Measurements from ENCODE around the gene ARHGAP30.
A peak's percentile ranks its signal among the peaks of the same experiment; 100 is the strongest.
"Not testable (repeated sequence)": the region's sequence is repeated elsewhere in the genome, so short reads cannot be mapped to it uniquely, and the experiment has no call there.

The ARHGAP30 gene

GRCh38 chr1:161069731-161070270, at the start of gene ARHGAP30:
Gene ARHGAP30, minus strand, starts transcription at chr1:161069891. Its CDS starts 267 bp downstream, at chr1:161069624.
- peak; percentile 79 for DNase-seq (ENCODE audit: low read depth)

- peak; percentile 77 for DNase-seq (ENCODE audit: low read depth)
Measured at GRCh38 chr1:161117759-161118581, 48.3 kb upstream of the ARHGAP30 start, which contains the start of the genes NIT1 and PFDN2. Gene NIT1, plus strand, starts transcription at chr1:161118105. Its CDS starts 72 bp downstream, at chr1:161118177. Gene PFDN2, minus strand, starts transcription at chr1:161118037. Its CDS starts 11 bp downstream, at chr1:161118026.

- not testable (repeated sequence) for DNase-seq (ENCODE audit: low read depth)
Measured at GRCh38 chr1:161115961-161116360, 46.3 kb upstream of the ARHGAP30 start.

GRCh38 chr1:161115132-161115711, 45.5 kb upstream of the ARHGAP30 start:
- DNase-seq (ENCODE audit: low read depth), result no peak

- no peak for DNase-seq (ENCODE audit: low read depth)
Measured at GRCh38 chr1:161114556-161114955, 44.9 kb upstream of the ARHGAP30 start.

GRCh38 chr1:161113915-161114314, 44.2 kb upstream of the ARHGAP30 start:
- no peak for DNase-seq (ENCODE audit: low read depth)

GRCh38 chr1:161111527-161111926, 41.8 kb upstream of the ARHGAP30 start:
- DNase-seq (ENCODE audit: low read depth), result no peak

- DNase-seq (ENCODE audit: low read depth), result no peak
Measured at GRCh38 chr1:161111117-161111516, 41.4 kb upstream of the ARHGAP30 start.

- no peak for DNase-seq (ENCODE audit: low read depth)
Measured at GRCh38 chr1:161106431-161106830, 36.7 kb upstream of the ARHGAP30 start.

GRCh38 chr1:161100556-161100955, 30.9 kb upstream of the ARHGAP30 start:
- no peak for DNase-seq (ENCODE audit: low read depth)

- DNase-seq (ENCODE audit: low read depth), result no peak
Measured at GRCh38 chr1:161099090-161099802, 29.6 kb upstream of the ARHGAP30 start.

GRCh38 chr1:161098210-161099068, 28.7 kb upstream of the ARHGAP30 start, which contains the start of gene KLHDC9:
Gene KLHDC9, plus strand, starts transcription at chr1:161098361. Its CDS starts 175 bp downstream, at chr1:161098536.
- DNase-seq (ENCODE audit: low read depth), result peak; percentile 66

- DNase-seq (ENCODE audit: low read depth), result no peak
Measured at GRCh38 chr1:161096530-161096929, 26.8 kb upstream of the ARHGAP30 start.

- no peak for DNase-seq (ENCODE audit: low read depth)
Measured at GRCh38 chr1:161096015-161096414, 26.3 kb upstream of the ARHGAP30 start.

GRCh38 chr1:161095230-161095629, 25.5 kb upstream of the ARHGAP30 start:
- no peak for DNase-seq (ENCODE audit: low read depth)

GRCh38 chr1:161094481-161094880, 24.8 kb upstream of the ARHGAP30 start:
- DNase-seq (ENCODE audit: low read depth), result no peak

- DNase-seq (ENCODE audit: low read depth), result no peak
Measured at GRCh38 chr1:161092621-161093028, 22.9 kb upstream of the ARHGAP30 start.

GRCh38 chr1:161091796-161092507, 22.3 kb upstream of the ARHGAP30 start:
- no peak for DNase-seq (ENCODE audit: low read depth)

GRCh38 chr1:161091093-161091492, 21.4 kb upstream of the ARHGAP30 start:
- no peak for DNase-seq (ENCODE audit: low read depth)

- DNase-seq (ENCODE audit: low read depth), result no peak
Measured at GRCh38 chr1:161090617-161091016, 20.9 kb upstream of the ARHGAP30 start.

GRCh38 chr1:161089938-161090337, 20.2 kb upstream of the ARHGAP30 start:
- no peak for DNase-seq (ENCODE audit: low read depth)
